LNCaP clone FGC (cell line): ENCODE results near the gene TTLL12.

Experiments used
- DNase-seq: peaks from one replicate; pipeline ENCODE4 v3.0.0-alpha.2; 2011; ENCODE audit warnings: low read depth
- H3K4me3 ChIP-seq: 2 replicates; pipeline ENCODE4 v1.5.1; 2011; ENCODE audit warnings: mild to moderate bottlenecking, low read depth, low read length, control low read depth
- TF ChIP-seq, protein P1 (sequence below): IDR thresholded peaks from 2 replicates; pipeline ENCODE4 v1.5.1; 2012; ENCODE audit warnings: mild to moderate bottlenecking; ENCODE audit not compliant: control insufficient read depth, insufficient read depth; ENCODE audit errors: extremely low read depth

TTLL12 gene

DNA sequence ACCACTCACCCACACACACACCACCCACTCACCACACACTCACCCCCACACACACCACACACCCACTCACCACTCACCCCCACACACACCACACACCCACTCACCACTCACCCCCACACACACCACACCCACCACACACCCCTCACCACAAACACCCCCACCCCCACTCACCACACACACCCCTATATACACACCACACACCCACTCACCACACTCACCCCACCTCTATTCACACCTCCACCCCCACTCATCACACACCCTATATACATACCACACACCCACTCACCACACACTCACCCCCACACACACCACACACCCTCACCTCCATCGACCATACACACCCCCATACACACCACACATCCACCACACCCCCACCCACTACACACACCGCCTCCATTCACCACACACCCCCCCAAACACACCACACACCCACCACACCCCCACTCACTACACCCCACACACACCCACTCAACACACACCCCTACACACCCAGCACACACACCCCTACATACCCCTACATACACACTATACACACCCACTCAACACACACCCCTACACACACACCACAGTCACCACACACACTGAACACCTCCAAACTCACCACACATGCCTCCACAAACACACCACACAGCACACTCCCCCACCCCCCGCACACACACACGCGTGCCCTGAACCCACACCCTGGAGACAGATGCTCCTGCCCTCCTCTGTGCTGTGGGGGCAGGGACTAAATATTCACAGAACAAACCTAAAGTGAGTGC lies 19.0 kb upstream of the TTLL12 start:
- TF ChIP-seq, protein P1, sequence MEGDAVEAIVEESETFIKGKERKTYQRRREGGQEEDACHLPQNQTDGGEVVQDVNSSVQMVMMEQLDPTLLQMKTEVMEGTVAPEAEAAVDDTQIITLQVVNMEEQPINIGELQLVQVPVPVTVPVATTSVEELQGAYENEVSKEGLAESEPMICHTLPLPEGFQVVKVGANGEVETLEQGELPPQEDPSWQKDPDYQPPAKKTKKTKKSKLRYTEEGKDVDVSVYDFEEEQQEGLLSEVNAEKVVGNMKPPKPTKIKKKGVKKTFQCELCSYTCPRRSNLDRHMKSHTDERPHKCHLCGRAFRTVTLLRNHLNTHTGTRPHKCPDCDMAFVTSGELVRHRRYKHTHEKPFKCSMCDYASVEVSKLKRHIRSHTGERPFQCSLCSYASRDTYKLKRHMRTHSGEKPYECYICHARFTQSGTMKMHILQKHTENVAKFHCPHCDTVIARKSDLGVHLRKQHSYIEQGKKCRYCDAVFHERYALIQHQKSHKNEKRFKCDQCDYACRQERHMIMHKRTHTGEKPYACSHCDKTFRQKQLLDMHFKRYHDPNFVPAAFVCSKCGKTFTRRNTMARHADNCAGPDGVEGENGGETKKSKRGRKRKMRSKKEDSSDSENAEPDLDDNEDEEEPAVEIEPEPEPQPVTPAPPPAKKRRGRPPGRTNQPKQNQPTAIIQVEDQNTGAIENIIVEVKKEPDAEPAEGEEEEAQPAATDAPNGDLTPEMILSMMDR: no peak
- DNase-seq: no peak
- no peak overlapping the region for H3K4me3 ChIP-seq

DNA sequence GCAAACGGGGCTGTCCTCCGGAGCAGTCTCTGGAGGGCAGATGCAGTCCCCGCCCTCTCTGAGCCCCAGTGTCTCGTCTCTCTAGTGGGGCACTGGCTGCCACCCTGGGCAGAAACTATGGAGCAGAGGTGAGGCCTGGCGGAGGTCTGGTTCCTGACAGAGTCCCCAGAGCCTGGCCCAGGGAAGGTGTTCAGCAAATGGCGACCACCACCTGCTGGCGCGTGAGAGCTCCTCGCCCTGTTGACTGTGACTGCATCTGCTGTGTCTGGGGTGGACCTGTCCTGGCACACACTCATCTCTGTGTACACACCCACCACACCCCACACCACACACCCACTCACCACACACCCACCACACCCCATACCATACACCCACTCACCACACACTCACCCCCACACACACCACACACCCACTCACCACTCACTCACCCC lies 18.3 kb upstream of the TTLL12 start:
- TF ChIP-seq, protein P1: no peak
- no peak overlapping the region for H3K4me3 ChIP-seq
- no peak for DNase-seq

DNA sequence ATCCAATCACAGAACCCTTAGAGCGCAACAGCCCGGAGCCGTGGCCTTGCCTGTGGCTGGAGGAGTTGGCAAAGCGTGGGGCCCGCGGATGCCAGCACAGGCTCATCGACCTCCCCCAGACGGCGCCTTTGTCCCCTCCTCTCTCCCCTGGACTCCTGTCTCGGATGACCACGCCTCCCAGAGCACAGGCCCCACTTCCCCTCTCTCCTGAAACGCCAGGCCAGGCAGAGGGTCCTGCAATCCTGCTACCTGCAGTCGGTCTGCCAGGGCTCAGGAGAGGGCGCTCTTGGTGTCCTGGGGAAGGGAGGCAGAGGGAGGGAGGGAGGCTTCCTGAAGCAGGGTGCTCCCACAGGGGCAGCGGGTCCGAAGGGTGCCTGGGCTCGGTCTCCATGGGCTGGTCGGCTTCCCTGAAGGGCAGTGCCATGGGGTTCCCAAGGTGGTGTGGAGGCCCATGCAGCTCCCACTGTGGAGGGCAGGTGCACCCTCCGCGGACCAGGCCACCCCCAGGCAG lies 16.6 kb upstream of the TTLL12 start:
- no peak for DNase-seq
- H3K4me3 ChIP-seq: no peak overlapping the region
- TF ChIP-seq, protein P1: no peak

DNA sequence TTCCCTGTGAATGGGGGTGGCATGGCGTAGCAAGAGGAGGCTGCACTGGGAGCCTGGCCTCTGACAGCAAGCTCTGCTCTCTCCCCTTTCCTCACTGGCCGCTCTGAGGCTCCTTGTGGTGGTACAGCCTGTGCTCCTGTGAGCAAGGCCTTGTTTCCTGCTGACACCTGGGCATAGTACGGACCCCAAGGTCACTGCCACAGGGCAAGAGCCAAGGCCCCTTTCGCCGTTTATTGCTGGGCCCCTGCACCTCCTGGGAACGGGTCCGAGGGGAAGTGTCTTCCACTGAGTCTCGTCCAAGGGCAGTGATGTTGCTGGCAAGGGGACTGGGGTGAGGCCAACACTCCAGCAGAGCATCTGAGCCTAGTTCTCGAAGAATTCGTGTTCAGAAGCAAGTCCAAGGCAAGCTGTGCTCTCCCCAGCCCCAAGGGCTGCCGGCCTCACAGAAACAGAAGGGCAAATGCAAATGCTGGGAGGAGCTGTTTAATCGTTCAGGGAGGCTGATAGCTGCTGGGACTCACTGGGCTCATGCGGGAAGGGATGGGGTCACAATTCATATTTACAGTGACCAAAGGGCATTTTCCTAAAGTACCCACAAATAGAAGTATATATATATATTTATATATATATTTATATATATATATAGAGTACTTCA lies 15.9 kb upstream of the TTLL12 start:
- TF ChIP-seq, protein P1: no peak
- H3K4me3 ChIP-seq: no peak overlapping the region
- no peak for DNase-seq

DNA sequence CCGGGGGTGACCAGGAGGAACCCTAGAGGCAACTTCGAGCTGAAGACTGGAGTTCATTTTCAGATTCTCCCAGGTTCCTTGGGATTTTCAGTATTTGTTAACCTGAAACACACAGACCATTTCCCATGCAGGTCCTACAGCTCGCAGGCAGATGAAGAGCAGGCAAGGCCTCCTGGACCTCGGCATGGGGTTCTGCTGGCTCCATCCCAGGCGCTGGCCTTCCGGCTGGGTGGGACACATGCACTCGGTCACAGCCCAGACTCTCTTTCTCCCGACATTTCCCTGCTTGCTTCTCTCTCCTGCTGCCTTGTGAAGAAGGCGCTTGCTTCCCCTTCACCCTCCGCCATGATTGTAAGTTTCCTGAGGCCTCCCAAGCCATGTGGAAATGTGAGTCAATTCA lies 15.4 kb upstream of the TTLL12 start:
- no peak overlapping the region for H3K4me3 ChIP-seq
- TF ChIP-seq, protein P1: no peak
- DNase-seq: no peak

DNA sequence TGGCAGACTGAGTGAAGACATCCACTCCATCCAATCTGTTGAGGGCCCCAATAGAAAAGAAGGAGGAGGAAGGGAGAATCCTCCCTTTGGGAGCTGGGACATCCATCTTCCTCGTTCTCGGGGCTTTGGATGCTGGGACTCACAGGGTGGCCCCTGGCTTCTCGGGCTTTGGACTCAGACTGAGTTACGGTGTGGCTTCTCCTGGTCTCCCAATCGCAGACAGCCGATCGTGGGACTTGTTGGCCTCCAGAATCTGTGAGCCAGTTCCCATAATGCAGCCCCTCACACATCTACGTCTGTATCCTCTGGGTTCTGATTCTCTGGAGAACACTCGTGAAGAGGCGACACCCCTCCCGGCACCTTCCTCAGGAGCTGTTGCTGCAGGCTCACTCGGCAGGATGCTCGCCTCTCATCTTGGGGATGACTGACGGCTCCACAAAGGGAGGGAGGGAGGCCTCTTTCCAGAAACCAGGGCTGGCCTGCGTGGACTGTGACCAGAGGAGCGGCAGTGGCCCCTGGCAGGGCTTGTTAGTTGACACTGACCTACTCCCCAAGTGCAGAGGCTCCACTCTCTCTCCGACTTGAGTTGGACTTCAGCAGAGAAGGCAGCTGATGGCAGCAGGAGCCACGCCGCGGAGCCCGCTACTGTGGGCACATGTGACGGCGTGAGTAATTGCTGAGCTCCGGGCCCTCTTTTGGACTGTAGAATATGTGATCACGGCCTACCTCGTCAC lies 14.7 kb upstream of the TTLL12 start:
- DNase-seq: no peak
- TF ChIP-seq, protein P1: no peak

More for the DNA sequence above, 14.7 kb upstream of the TTLL12 start:
- H3K4me3 ChIP-seq: no peak overlapping the region
